Amniotic stem cell (primary cell): ENCODE measurements around the gene PIMREG.

ENCODE experiments used
- DNase-seq: peaks from one replicate; lab custom pipeline; 2025; lab: John Stamatoyannopoulos, UW

PIMREG gene

DNA sequence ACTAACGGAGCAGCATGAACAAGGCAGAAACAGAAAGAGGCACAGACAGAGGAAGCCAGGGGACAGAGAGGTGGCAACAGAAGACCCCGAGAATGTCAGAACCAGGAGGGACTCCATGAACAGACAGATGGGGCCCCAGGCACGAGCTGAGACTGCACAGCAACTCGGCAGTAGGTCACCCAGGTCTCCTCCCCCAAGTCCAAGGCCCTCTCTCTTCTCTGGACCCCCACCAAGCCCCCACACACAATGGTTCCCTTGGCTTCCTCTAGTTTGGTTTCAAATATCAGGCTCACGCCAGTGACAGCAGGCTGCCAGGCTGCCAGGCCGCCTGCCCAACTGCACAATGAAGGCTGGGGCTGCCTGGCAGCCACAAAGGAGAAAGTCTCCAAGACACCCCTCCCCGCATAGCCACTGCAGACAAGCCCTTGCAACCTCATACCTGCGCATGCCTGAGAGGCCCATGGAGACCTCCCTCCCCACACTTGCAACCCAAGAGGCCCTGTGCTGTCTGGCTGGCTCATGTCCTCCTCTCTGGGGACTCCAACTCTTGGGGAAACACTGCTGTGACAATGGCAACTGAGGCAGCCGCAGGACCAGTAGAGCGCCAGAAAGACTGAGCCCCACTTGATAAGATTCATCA lies 54.8 kb downstream of the PIMREG start:
- no peak for DNase-seq
